BJ (cell line): ENCODE results near the gene GPR107. TPM values are rescaled to one million over a fixed set of nuclear protein-coding genes. Genes with fewer than 3 reads are reported as not detected.

Source experiments
- CTCF ChIA-PET: fragments of 350-600 bp; formaldehyde crosslinking; extraction: SDS; loops from one replicate; lab custom pipeline; 2021; ENCODE audit warnings: antibody characterized with exemption, inconsistent platforms; lab: Yijun Ruan, JAX
- POLR2A ChIA-PET: fragments of 300-600 bp; sonication (Branson Sonifier 250); formaldehyde crosslinking; extraction: SDS; loops from one replicate; lab custom pipeline; 2021; ENCODE audit warnings: antibody characterized with exemption; lab: Charles Lee
- DNase-seq: peaks from one replicate; pipeline ENCODE4 v3.0.0-alpha.2; 2011; ENCODE audit warnings: low read depth
- H3K27me3 ChIP-seq: 2 replicates; pipeline ENCODE4 v1.6.0; 2011; ENCODE audit warnings: low read length; ENCODE audit not compliant: control insufficient read depth, insufficient read depth
- H3K36me3 ChIP-seq: 2 replicates; pipeline ENCODE4 v1.5.1; 2011; ENCODE audit warnings: low read length; ENCODE audit not compliant: control insufficient read depth, insufficient read depth
- H3K4me3 ChIP-seq: 2 replicates; pipeline ENCODE4 v1.5.1; 2011; ENCODE audit warnings: low read depth, mild to moderate bottlenecking, control low read depth, low read length
- polyA plus RNA-seq: library from polyadenylated mRNA; depleted of rRNA; stranded (reverse); fragments of >200 nt; gene quantifications from 2 replicates; pipeline ENCODE4 v1.2.3, GENCODE V29; 2011
- TF ChIP-seq, protein P1 (sequence below): IDR thresholded peaks from 2 replicates; pipeline ENCODE4 v1.5.1; 2011; ENCODE audit warnings: low read depth, mild to moderate bottlenecking, control low read depth, inconsistent platforms, low read length, moderate library complexity; ENCODE audit not compliant: insufficient read depth

GPR107 gene
- polyA plus RNA-seq, 1 experiment, result 32.5 TPM

DNA sequence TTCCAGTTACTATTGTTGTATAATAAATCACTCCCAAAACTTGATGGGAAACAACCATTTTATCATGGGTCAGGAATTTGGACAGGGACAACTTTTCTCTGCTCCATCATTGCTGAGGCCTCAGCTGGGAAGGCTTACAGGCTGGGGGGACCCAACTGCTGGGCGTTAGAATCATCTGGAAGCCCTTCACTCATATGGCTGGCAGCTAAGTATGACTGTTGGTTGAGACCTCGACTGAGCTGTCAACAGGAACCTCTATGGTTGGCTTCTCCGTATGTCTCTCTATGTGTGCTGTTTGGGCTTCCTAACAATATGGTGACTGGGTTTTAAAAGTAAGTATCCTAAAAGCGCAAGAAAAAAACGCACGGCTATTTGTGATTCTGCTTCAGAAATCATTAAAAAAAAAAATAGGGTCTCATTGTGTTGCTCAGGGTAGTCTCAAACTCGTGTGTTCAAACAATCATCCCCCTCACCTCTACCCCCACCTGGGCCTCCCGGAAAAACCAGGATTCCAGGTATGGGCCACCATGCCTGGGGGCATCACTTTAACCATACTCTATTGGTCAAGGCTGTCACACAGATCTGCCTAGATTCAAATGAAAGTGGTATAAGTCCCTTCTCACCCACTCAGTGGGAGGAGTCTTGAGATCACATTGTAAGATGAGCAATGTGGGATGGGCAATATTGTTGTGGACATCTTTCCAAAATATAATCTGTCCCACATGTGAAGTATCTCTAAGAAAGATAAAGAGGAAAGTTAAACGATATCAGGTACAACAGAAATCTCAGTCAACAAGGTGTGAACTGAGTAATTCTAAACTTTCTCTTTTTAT is 26.0 kb upstream of the GPR107 start:
- Histone ChIP-seq H3K36me3 (no peaks in the 10 kb centered on the region), H3K4me3 (no peak overlapping the region), H3K27me3 (no peaks in the 10 kb centered on the region)
- DNase-seq, result no peak
- TF ChIP-seq, protein P1, sequence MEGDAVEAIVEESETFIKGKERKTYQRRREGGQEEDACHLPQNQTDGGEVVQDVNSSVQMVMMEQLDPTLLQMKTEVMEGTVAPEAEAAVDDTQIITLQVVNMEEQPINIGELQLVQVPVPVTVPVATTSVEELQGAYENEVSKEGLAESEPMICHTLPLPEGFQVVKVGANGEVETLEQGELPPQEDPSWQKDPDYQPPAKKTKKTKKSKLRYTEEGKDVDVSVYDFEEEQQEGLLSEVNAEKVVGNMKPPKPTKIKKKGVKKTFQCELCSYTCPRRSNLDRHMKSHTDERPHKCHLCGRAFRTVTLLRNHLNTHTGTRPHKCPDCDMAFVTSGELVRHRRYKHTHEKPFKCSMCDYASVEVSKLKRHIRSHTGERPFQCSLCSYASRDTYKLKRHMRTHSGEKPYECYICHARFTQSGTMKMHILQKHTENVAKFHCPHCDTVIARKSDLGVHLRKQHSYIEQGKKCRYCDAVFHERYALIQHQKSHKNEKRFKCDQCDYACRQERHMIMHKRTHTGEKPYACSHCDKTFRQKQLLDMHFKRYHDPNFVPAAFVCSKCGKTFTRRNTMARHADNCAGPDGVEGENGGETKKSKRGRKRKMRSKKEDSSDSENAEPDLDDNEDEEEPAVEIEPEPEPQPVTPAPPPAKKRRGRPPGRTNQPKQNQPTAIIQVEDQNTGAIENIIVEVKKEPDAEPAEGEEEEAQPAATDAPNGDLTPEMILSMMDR, result no peak
- ChIA-PET CTCF (no interaction called here), POLR2A (no interaction called here)

- CTCF ChIA-PET, result interaction anchor here (1.3 kb wide), 1 partner anchor 95 kb away, joined by 3 read pairs; no protein-coding TSS in a partner anchor
- no peak for DNase-seq
- Histone ChIP-seq H3K27me3 (no peaks in the 10 kb centered on the region), H3K36me3 (no peaks in the 10 kb centered on the region), H3K4me3 (no peak overlapping the region)
- TF ChIP-seq, protein P1, result no peak
- POLR2A ChIA-PET, result no interaction called here
Measured at GRCh38 chr9:130028493-130029222, 25.0 kb upstream of the GPR107 start.

DNA sequence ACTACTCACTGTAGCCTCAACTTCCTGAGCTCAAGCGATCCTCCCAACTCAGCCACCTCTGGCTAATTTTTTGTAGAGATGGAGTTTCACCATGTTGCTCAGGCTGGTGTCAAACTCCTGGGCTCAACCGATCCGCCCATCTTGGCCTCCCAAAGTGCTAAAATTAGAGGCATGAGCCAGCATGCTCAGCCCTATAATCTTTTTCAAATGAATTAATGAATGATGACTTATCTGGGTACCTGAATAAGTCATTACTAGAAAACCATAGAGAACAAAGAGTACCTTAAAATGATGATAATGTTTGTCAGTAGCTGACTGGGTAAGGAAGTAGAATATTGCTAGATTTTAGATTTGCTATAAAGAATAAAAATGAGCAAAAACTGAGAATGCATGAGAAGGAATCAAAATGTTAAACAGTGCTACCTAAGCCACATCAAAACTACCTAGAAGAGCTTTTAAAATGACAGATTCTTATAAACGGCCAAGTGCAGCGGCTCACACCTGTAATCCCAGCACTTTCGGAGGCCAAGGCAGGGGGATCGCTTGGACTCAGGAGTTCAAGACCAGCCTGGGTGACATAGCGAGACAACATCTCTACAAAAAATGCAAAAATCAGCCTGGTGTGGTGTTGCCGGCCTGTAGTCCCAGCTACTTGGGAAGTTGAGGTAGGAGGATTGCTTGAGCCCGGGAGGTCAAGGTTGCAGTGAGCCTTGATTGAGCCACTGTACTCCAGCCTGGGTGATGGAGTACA is 24.3 kb upstream of the GPR107 start:
- no peaks in the 10 kb centered on the region for H3K36me3 ChIP-seq
- DNase-seq, result no peak
- ChIA-PET POLR2A (no interaction called here), CTCF (interaction anchor here (1.3 kb wide), 1 partner anchor 96 kb away, joined by 3 read pairs; no protein-coding TSS in a partner anchor)
- H3K27me3 ChIP-seq, result no peaks in the 10 kb centered on the region
- TF ChIP-seq, protein P1, result no peak
- H3K4me3 ChIP-seq, result no peak overlapping the region

DNA sequence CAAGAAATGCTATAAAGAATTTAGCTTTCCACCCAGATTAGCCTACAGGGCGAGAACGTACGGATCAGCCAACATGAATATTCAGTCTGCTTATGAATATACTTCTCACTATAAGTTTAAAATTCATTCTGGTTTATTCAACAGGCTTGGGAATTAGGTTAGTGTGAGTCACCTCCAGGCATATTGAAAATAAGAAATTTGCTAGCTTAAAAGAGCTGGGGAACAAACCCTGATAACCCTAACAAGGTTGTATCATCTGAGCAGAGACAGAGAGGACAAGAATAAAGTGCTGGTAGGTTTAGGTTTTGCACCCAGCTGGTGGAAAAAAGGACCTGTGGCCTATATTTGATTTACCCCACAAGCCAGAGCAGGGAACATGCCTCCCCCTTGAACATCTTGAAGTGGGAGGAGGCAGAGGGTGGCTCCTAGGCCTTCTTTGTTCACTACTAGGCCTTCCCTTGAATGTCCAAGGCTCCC is 23.0 kb upstream of the GPR107 start:
- H3K27me3 ChIP-seq, result no peaks in the 10 kb centered on the region
- TF ChIP-seq, protein P1, result no peak
- CTCF ChIA-PET, result no interaction called here
- POLR2A ChIA-PET, result no interaction called here
- DNase-seq, result no peak
- H3K36me3 ChIP-seq, result no peaks in the 10 kb centered on the region
- H3K4me3 ChIP-seq, result no peak overlapping the region
